HG02840 (cell line): ENCODE data around the gene PSMD2.
A peak's percentile ranks its signal among the peaks of the same experiment; 100 is the strongest.

Experiments used
- ATAC-seq: cut with Tn5 transposase; IDR thresholded peaks from one replicate; pipeline ENCODE4 v1.9.1; 2021; ENCODE audit warnings: mild to moderate bottlenecking, moderate library complexity, moderate number of reproducible peaks; ENCODE audit not compliant: unreplicated experiment, low FRiP score

The PSMD2 gene

GRCh38 chr3:184315871-184316661, 17.0 kb downstream of the PSMD2 start:
- no peak for ATAC-seq

GRCh38 chr3:184316792-184317191, 17.8 kb downstream of the PSMD2 start:
- no peak for ATAC-seq

GRCh38 chr3:184317201-184317600, 18.2 kb downstream of the PSMD2 start:
- ATAC-seq: no peak

GRCh38 chr3:184320104-184320445, 21.0 kb downstream of the PSMD2 start:
- ATAC-seq: no peak

GRCh38 chr3:184321666-184322065, 22.6 kb downstream of the PSMD2 start:
- no peak for ATAC-seq

GRCh38 chr3:184322731-184323487, 23.9 kb downstream of the PSMD2 start:
- ATAC-seq: no peak

GRCh38 chr3:184323696-184324095, 24.7 kb downstream of the PSMD2 start:
- no peak for ATAC-seq

GRCh38 chr3:184325269-184325668, 26.2 kb downstream of the PSMD2 start:
- ATAC-seq: no peak

GRCh38 chr3:184325715-184326369, 26.8 kb downstream of the PSMD2 start:
- ATAC-seq: no peak

GRCh38 chr3:184327171-184327570, 28.1 kb downstream of the PSMD2 start:
- no peak for ATAC-seq

- ATAC-seq: no peak
Observed at GRCh38 chr3:184328516-184328915, 29.5 kb downstream of the PSMD2 start.

- no peak for ATAC-seq
Observed at GRCh38 chr3:184332370-184333090, 33.5 kb downstream of the PSMD2 start.

GRCh38 chr3:184333190-184333589, 34.1 kb downstream of the PSMD2 start:
- ATAC-seq: no peak

- ATAC-seq: no peak
Observed at GRCh38 chr3:184333700-184334099, 34.7 kb downstream of the PSMD2 start.

- ATAC-seq: no peak
Observed at GRCh38 chr3:184334470-184335158, 35.6 kb downstream of the PSMD2 start.

- ATAC-seq: peak; percentile 23
Observed at GRCh38 chr3:184335291-184335660, 36.2 kb downstream of the PSMD2 start.

- peak; percentile 61 for ATAC-seq
Observed at GRCh38 chr3:184335661-184336546, 36.9 kb downstream of the PSMD2 start.

- ATAC-seq: no peak
Observed at GRCh38 chr3:184336547-184337398, 37.7 kb downstream of the PSMD2 start.

- ATAC-seq: no peak
Observed at GRCh38 chr3:184337399-184337714, 38.3 kb downstream of the PSMD2 start, which contains the start of gene FAM131A. Gene FAM131A (plus strand): TSS chr3:184337600. CDS start chr3:184337631, 31 bp downstream.
